ENCODE results near the gene ERCC2. TPM values are rescaled to one million over a fixed set of nuclear protein-coding genes. Genes with fewer than 3 reads are reported as not detected.

Gene ERCC2
- total RNA-seq, 1 experiment from 2014 or later = 59.2 TPM

DNA sequence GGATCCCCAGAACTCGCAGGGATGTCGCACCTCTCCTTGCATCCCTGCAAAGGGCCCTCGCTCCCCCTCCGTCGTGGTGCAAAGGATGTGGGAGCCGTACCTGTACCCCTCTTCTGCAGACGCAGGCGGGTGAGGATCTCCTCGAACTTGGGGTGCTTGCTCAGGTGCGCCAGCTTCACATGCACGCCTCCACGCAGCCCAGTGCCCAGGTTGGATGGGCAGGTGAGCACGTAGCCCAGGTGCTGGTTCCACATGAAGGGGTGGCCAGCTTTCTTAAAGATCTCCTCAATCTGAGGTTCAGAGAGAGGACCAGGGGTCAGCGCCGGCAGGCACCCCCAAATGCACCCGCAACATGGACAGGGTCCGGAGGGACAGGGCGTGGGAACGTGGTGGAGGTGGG is 63.0 kb downstream of the ERCC2 start:
- H3K4me1 ChIP-seq (ENCODE audit: insufficient read depth, low read length, poor library complexity, severe bottlenecking) = peaks cover 4% of the 10 kb centered on the region
- no peak overlapping the region for H3K4me3 ChIP-seq (ENCODE audit: low read depth, low read length, poor library complexity, severe bottlenecking)
- no peaks in the 10 kb centered on the region for H3K36me3 ChIP-seq (ENCODE audit: insufficient read depth, low read length, poor library complexity, severe bottlenecking)
- DNase-seq (ENCODE audit: low spot score) = no peak
- CTCF ChIA-PET = interaction anchor here (0.6 kb wide), 1 partner anchor 30 kb away, joined by 10 read pairs; no protein-coding TSS in a partner anchor
- no peak overlapping the region for H3K27ac ChIP-seq (ENCODE audit: low read depth, low read length, poor library complexity, severe bottlenecking)
- intact Hi-C loops (cut with micrococcal nuclease; ENCODE audit: unreplicated experiment) = no loop called here
- BruUV-seq (replicated peaks) = no TSS peak
- TF ChIP-seq EZH2 (IDR thresholded peaks at IDR 0.05; ENCODE audit: borderline replicate concordance, low read depth, low read length, poor library complexity, severe bottlenecking) = no peak
- TF ChIP-seq, protein P1, sequence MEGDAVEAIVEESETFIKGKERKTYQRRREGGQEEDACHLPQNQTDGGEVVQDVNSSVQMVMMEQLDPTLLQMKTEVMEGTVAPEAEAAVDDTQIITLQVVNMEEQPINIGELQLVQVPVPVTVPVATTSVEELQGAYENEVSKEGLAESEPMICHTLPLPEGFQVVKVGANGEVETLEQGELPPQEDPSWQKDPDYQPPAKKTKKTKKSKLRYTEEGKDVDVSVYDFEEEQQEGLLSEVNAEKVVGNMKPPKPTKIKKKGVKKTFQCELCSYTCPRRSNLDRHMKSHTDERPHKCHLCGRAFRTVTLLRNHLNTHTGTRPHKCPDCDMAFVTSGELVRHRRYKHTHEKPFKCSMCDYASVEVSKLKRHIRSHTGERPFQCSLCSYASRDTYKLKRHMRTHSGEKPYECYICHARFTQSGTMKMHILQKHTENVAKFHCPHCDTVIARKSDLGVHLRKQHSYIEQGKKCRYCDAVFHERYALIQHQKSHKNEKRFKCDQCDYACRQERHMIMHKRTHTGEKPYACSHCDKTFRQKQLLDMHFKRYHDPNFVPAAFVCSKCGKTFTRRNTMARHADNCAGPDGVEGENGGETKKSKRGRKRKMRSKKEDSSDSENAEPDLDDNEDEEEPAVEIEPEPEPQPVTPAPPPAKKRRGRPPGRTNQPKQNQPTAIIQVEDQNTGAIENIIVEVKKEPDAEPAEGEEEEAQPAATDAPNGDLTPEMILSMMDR (conservative IDR thresholded peaks at IDR 0.05; ENCODE audit: low read depth, low read length) = no peak
- POLR2A ChIA-PET (ENCODE audit: low non-redundant PET) = no interaction called here
- H3K27me3 ChIP-seq (replicated peaks; ENCODE audit: insufficient read depth, low read depth, low read length, poor library complexity) = no peaks in the 10 kb centered on the region
- H3K9me3 ChIP-seq (ENCODE audit: low read depth, low read length, poor library complexity, severe bottlenecking) = no peaks in the 10 kb centered on the region

DNA sequence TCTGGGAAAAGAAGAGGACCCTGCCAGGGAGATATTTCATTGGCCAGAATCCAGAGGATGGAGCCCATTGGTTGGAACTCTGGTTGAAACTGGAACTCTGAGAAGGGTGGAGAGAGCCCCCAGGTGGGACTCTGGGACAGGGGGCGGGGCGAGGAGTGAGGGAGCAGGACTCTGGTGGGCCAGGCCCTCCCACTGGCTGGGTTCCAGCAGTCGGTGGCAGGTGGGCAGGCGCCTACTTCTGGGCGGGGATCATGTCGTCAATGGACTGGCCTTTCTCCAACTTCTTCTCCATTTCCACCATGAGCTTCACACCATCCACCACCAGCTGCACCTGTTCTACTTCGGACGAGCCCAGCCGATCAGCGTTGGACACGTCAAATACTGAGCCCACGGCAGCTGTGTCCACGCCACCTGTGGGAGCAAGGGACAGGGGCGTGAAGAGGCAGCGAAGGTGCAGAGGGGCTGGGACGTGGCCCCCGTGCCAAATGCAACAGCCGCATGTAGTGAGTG is 63.8 kb downstream of the ERCC2 start:
- intact Hi-C loops (cut with micrococcal nuclease; ENCODE audit: unreplicated experiment) = no loop called here
- POLR2A ChIA-PET (ENCODE audit: low non-redundant PET) = interaction anchor here (0.5 kb wide), 1 partner anchor 570 kb away, joined by 10 read pairs; no protein-coding TSS in a partner anchor
- CTCF ChIA-PET = interaction anchor here (0.6 kb wide), 1 partner anchor 535 kb away, joined by 5 read pairs; no protein-coding TSS in a partner anchor
- no peak overlapping the region for H3K4me3 ChIP-seq (ENCODE audit: low read depth, low read length, poor library complexity, severe bottlenecking)
- peaks cover 4% of the 10 kb centered on the region for H3K4me1 ChIP-seq (ENCODE audit: insufficient read depth, low read length, poor library complexity, severe bottlenecking)
- H3K27me3 ChIP-seq (replicated peaks; ENCODE audit: insufficient read depth, low read depth, low read length, poor library complexity) = no peaks in the 10 kb centered on the region
- TF ChIP-seq EZH2 (IDR thresholded peaks at IDR 0.05; ENCODE audit: borderline replicate concordance, low read depth, low read length, poor library complexity, severe bottlenecking) = no peak
- TF ChIP-seq, protein P1 (conservative IDR thresholded peaks at IDR 0.05; ENCODE audit: low read depth, low read length) = no peak
- H3K9me3 ChIP-seq (ENCODE audit: low read depth, low read length, poor library complexity, severe bottlenecking) = no peaks in the 10 kb centered on the region
- no peak overlapping the region for H3K27ac ChIP-seq (ENCODE audit: low read depth, low read length, poor library complexity, severe bottlenecking)
- no TSS peak for BruUV-seq (replicated peaks)
- H3K36me3 ChIP-seq (ENCODE audit: insufficient read depth, low read length, poor library complexity, severe bottlenecking) = no peaks in the 10 kb centered on the region
- peak; percentile 70 for DNase-seq (ENCODE audit: low spot score)

DNA sequence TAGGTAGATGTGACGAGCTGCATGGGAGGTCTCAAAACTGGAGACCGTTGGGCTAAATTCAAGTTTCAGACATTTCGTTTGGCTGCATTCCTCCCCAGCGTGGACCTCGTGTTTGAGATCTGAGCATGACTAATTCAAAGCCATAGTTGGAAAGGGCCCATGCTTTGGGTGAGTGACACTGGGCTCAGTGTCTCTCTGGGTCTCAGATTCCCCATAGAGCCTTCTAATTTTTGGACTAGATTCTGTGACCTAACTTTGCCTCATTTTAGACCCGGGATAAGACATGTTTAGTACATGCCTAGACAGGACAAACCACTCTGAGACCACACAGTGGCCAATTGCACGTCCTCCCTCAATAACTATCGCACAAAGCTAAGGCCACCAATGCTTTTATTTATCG is 64.3 kb downstream of the ERCC2 start:
- DNase-seq (ENCODE audit: low spot score) = no peak
- ChIA-PET CTCF (interaction anchor here (0.6 kb wide), 1 partner anchor 535 kb away, joined by 5 read pairs; no protein-coding TSS in a partner anchor), POLR2A (ENCODE audit: low non-redundant PET) (interaction anchor here (0.5 kb wide), 1 partner anchor 570 kb away, joined by 10 read pairs; no protein-coding TSS in a partner anchor)
- no peaks in the 10 kb centered on the region for H3K9me3 ChIP-seq (ENCODE audit: low read depth, low read length, poor library complexity, severe bottlenecking)
- H3K4me1 ChIP-seq (ENCODE audit: insufficient read depth, low read length, poor library complexity, severe bottlenecking) = peaks cover 4% of the 10 kb centered on the region
- TF ChIP-seq EZH2 (IDR thresholded peaks at IDR 0.05; ENCODE audit: borderline replicate concordance, low read depth, low read length, poor library complexity, severe bottlenecking) = no peak
- TF ChIP-seq, protein P1 (conservative IDR thresholded peaks at IDR 0.05; ENCODE audit: low read depth, low read length) = no peak
- no peak overlapping the region for H3K27ac ChIP-seq (ENCODE audit: low read depth, low read length, poor library complexity, severe bottlenecking)
- intact Hi-C loops (cut with micrococcal nuclease; ENCODE audit: unreplicated experiment) = no loop called here
- no TSS peak for BruUV-seq (replicated peaks)
- H3K36me3 ChIP-seq (ENCODE audit: insufficient read depth, low read length, poor library complexity, severe bottlenecking) = no peaks in the 10 kb centered on the region
- H3K27me3 ChIP-seq (replicated peaks; ENCODE audit: insufficient read depth, low read depth, low read length, poor library complexity) = no peaks in the 10 kb centered on the region
- H3K4me3 ChIP-seq (ENCODE audit: low read depth, low read length, poor library complexity, severe bottlenecking) = no peak overlapping the region

Data from A673 (cell line).